ENCODE data around the gene DAPK1. TPM values are rescaled to one million over a fixed set of nuclear protein-coding genes. Genes with fewer than 3 reads are reported as not detected.

DAPK1 gene
- total and polyA plus RNA-seq, 10 of the 15 experiments (the other 5 are each of a cell fraction or from before 2014, with no cell fraction given) = 8.2 to 94.7 (median 51.6) TPM

GRCh38 chr9:87613265-87614111, 115.8 kb downstream of the DAPK1 start:
- POLR2A ChIA-PET = interaction anchor here (1.0 to 2.0 kb wide), 2 partner anchors 10 to 116 kb away, joined by 3 to 6 read pairs; partner anchors contain the start of gene DAPK1
- TF ChIP-seq, protein P1, sequence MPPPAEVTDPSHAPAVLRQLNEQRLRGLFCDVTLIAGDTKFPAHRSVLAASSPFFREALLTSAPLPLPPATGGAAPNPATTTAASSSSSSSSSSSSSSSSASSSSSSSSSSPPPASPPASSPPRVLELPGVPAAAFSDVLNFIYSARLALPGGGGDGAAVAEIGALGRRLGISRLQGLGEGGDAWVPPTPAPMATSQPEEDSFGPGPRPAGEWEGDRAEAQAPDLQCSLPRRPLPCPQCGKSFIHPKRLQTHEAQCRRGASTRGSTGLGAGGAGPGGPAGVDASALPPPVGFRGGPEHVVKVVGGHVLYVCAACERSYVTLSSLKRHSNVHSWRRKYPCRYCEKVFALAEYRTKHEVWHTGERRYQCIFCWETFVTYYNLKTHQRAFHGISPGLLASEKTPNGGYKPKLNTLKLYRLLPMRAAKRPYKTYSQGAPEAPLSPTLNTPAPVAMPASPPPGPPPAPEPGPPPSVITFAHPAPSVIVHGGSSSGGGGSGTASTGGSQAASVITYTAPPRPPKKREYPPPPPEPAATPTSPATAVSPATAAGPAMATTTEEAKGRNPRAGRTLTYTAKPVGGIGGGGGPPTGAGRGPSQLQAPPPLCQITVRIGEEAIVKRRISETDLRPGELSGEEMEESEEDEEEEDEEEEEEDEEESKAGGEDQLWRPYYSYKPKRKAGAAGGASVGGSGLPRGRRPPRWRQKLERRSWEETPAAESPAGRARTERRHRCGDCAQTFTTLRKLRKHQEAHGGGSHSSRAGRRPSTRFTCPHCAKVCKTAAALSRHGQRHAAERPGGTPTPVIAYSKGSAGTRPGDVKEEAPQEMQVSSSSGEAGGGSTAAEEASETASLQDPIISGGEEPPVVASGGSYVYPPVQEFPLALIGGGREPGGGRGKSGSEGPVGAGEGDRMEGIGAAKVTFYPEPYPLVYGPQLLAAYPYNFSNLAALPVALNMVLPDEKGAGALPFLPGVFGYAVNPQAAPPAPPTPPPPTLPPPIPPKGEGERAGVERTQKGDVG (CRISPR knock-in tag; IDR thresholded peaks at IDR 0.05) = no peak
- TF ChIP-seq E4F1 (IDR thresholded peaks at IDR 0.05; ENCODE audit: borderline replicate concordance, partially characterized antibody) (no peak), NRF1 (conservative IDR thresholded peaks at IDR 0.05; ENCODE audit: low read depth, low read length) (no peak), CBFB (IDR thresholded peaks at IDR 0.05; ENCODE audit: low read depth) (no peak), ZNF687 (IDR thresholded peaks at IDR 0.05) (no peak), ZBTB11 (CRISPR knock-in tag; IDR thresholded peaks at IDR 0.05) (no peak)

More at GRCh38 chr9:87613265-87614111, 115.8 kb downstream of the DAPK1 start:
- intact Hi-C loops (cut with micrococcal nuclease; ENCODE audit: unreplicated experiment) (no loop called here), in situ Hi-C loops (cut with MboI) (no loop called here)
- Histone ChIP-seq H3K9me3 (replicated peaks; ENCODE audit: control insufficient read depth, insufficient read depth, low read length) (no peaks in the 10 kb centered on the region), H3K27me3 (replicated peaks in 1 of 2; ENCODE audit: control insufficient read depth in 2 of 2, insufficient read depth in 2 of 2, low read length in 1 of 2) (no peaks in the 10 kb centered on the region), H3K79me2 (ENCODE audit: control insufficient read depth, insufficient read depth, low read length) (no peaks in the 10 kb centered on the region), H3K36me3 (ENCODE audit: control insufficient read depth in 2 of 2, insufficient read depth in 2 of 2, low read length in 1 of 2) (peaks cover 2 to 10% of the 10 kb centered on the region in 2 experiments; a peak in 2 of 4 replicates), H4K20me1 (ENCODE audit: control insufficient read depth, insufficient read depth) (no peaks in the 10 kb centered on the region), H2AFZ (ENCODE audit: control insufficient read depth, low read depth, low read length) (no peak overlapping the region), H3K4me2 (ENCODE audit: control insufficient read depth, insufficient read depth) (peak overlapping the region; percentile 26), H3K4me3 (peak overlapping the region; percentile 11; the same call in 1 of the 2 replicates), H3K27ac (ENCODE audit: control insufficient read depth, insufficient read depth) (peak overlapping the region; percentile 59), H3K9ac (ENCODE audit: control insufficient read depth, insufficient read depth, low read length) (0 out of 2 replicates have a peak overlapping the region, but pooled peaks have one; percentile 32), H3K4me1 (ENCODE audit: control insufficient read depth, insufficient read depth, low read length) (peaks cover 27% of the 10 kb centered on the region)
- DNase-seq (ENCODE audit: low read depth, low spot score) (peak; percentile 21), ATAC-seq (peak; percentile 71), FAIRE-seq (no peak)
- BruUV-seq (replicated peaks) = no TSS peak
- ChIA-PET RAD21 (ENCODE audit: unreplicated experiment) (interaction anchor here (0.7 to 2.1 kb wide), 9 partner anchors 34 to 1691 kb away, joined by 3 to 15 read pairs (median 4); no protein-coding TSS in a partner anchor), SMC1A (ENCODE audit: uncharacterized antibody, unreplicated experiment) (interaction anchor here (0.8 to 2.7 kb wide), 23 partner anchors 10 to 278 kb away, joined by 3 to 14 read pairs (median 4); no protein-coding TSS in a partner anchor), CTCF (interaction anchor here (0.8 to 1.1 kb wide), 7 partner anchors 13 to 276 kb away, joined by 3 to 4 read pairs (median 4); partner anchors contain the start of gene DAPK1)
- 7% methylated on average over 10 of the region's 11 CpGs for WGBS (ENCODE audit: insufficient coverage, insufficient replicate concordance, low lambda C conversion rate, missing lambda C conversion rate)
